Measurements from ENCODE around the gene EFHD2. TPM values are rescaled to one million over a fixed set of nuclear protein-coding genes. Genes with fewer than 3 reads are reported as not detected.
A peak's percentile ranks its signal among the peaks of the same experiment; 100 is the strongest.

EFHD2 gene
- total RNA-seq, 1 donor from 2014 or later: 23.0 TPM

- Mint-ChIP-seq H3K4me3 (no peak overlapping the region), H3K27me3 (ENCODE audit: low read depth) (no peaks in the 10 kb centered on the region)
These were observed 28.8 kb upstream of the EFHD2 start for GRCh38 chr1:15380601-15381508.

DNA sequence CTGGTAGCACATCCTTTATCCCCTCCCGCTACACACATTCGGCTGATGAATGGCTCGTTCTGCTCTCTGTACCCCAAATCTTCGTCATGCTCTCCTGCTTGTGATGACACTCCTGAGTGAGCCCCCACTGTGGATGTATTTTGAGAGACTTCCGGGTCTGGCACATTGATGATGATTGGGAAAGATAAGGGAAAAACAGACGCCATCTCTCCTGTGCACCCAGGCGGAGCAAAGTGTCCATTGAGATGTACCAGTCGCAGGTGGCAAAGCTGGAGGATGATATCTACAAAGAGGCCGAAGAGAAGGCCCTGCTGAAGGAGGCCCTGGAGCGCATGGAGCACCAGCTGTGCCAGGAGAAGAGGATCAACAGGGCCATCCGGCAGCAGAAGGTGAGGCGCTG lies 27.9 kb upstream of the EFHD2 start:
- H3K4me1 Mint-ChIP-seq: peaks cover 74% of the 10 kb centered on the region
- TF ChIP-seq, protein P1, sequence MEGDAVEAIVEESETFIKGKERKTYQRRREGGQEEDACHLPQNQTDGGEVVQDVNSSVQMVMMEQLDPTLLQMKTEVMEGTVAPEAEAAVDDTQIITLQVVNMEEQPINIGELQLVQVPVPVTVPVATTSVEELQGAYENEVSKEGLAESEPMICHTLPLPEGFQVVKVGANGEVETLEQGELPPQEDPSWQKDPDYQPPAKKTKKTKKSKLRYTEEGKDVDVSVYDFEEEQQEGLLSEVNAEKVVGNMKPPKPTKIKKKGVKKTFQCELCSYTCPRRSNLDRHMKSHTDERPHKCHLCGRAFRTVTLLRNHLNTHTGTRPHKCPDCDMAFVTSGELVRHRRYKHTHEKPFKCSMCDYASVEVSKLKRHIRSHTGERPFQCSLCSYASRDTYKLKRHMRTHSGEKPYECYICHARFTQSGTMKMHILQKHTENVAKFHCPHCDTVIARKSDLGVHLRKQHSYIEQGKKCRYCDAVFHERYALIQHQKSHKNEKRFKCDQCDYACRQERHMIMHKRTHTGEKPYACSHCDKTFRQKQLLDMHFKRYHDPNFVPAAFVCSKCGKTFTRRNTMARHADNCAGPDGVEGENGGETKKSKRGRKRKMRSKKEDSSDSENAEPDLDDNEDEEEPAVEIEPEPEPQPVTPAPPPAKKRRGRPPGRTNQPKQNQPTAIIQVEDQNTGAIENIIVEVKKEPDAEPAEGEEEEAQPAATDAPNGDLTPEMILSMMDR (conservative IDR thresholded peaks at IDR 0.05): no peak
- H3K9me3 Mint-ChIP-seq: no peaks in the 10 kb centered on the region
- H3K36me3 Mint-ChIP-seq (ENCODE audit: low read depth): no peaks in the 10 kb centered on the region
- H3K27ac Mint-ChIP-seq (ENCODE audit: unreplicated experiment): peak overlapping the region; percentile 37
- no peak for DNase-seq (ENCODE audit: low read depth, low spot score)
- no peak overlapping the region for H3K4me3 Mint-ChIP-seq
- no peaks in the 10 kb centered on the region for H3K27me3 Mint-ChIP-seq (ENCODE audit: low read depth)

More at GRCh38 chr1:15380601-15381508, 28.8 kb upstream of the EFHD2 start:
- Mint-ChIP-seq H3K27ac (ENCODE audit: unreplicated experiment) (no peak overlapping the region), H3K36me3 (ENCODE audit: low read depth) (no peaks in the 10 kb centered on the region), H3K4me1 (peaks cover 64% of the 10 kb centered on the region), H3K9me3 (no peaks in the 10 kb centered on the region)
- TF ChIP-seq, protein P1 (conservative IDR thresholded peaks at IDR 0.05): no peak
- DNase-seq (ENCODE audit: low read depth, low spot score): no peak

GRCh38 chr1:15382601-15383518 lies 26.8 kb upstream of the EFHD2 start:
- H3K27me3 Mint-ChIP-seq (ENCODE audit: low read depth): no peaks in the 10 kb centered on the region
- no peaks in the 10 kb centered on the region for H3K36me3 Mint-ChIP-seq (ENCODE audit: low read depth)
- H3K4me3 Mint-ChIP-seq: no peak overlapping the region
- no peak for DNase-seq (ENCODE audit: low read depth, low spot score)
- TF ChIP-seq, protein P1 (conservative IDR thresholded peaks at IDR 0.05): no peak
- peak overlapping the region; percentile 62 for H3K27ac Mint-ChIP-seq (ENCODE audit: unreplicated experiment)
- no peaks in the 10 kb centered on the region for H3K9me3 Mint-ChIP-seq
- H3K4me1 Mint-ChIP-seq: peaks cover 73% of the 10 kb centered on the region

GRCh38 chr1:15383810-15384209 lies 25.9 kb upstream of the EFHD2 start:
- peaks cover 71% of the 10 kb centered on the region for H3K4me1 Mint-ChIP-seq

More at GRCh38 chr1:15383810-15384209, 25.9 kb upstream of the EFHD2 start:
- Mint-ChIP-seq H3K9me3 (no peaks in the 10 kb centered on the region), H3K27me3 (ENCODE audit: low read depth) (no peaks in the 10 kb centered on the region), H3K36me3 (ENCODE audit: low read depth) (no peaks in the 10 kb centered on the region), H3K4me3 (peak overlapping the region; percentile 69), H3K27ac (ENCODE audit: unreplicated experiment) (peak overlapping the region; percentile 90)
- TF ChIP-seq, protein P1 (conservative IDR thresholded peaks at IDR 0.05): no peak
- DNase-seq (ENCODE audit: low read depth, low spot score): no peak
